HL-60 (cell line): ENCODE measurements around the gene IL32.
A peak's percentile ranks its signal among the peaks of the same experiment; 100 is the strongest.

Experiments used
- CTCF ChIP-seq: IDR thresholded peaks from one replicate; pipeline ENCODE4 v1.5.1; 2011; ENCODE audit warnings: low read length, control low read depth, inconsistent platforms; ENCODE audit not compliant: insufficient read depth
- GABPA ChIP-seq: IDR thresholded peaks from 2 replicates; pipeline ENCODE4 v1.6.1; 2012; ENCODE audit warnings: low read depth
- POLR2AphosphoS5 ChIP-seq: IDR thresholded peaks from 2 replicates; pipeline ENCODE4 v1.6.1; 2012; ENCODE audit warnings: low read depth
- SPI1 ChIP-seq: IDR thresholded peaks from 2 replicates; pipeline ENCODE4 v1.6.1; 2012; ENCODE audit warnings: low read depth, mild to moderate bottlenecking, borderline replicate concordance

- no peak for TF ChIP-seq POLR2AphosphoS5
- TF ChIP-seq SPI1: no peak
- TF ChIP-seq CTCF: peak; percentile 33
- no peak for TF ChIP-seq GABPA
Observed at GRCh38 chr16:3087243-3088235, 22.1 kb downstream of the IL32 start.
